Measurements from ENCODE around the gene THUMPD3. TPM values are rescaled to one million over a fixed set of nuclear protein-coding genes. Genes with fewer than 3 reads are reported as not detected.

THUMPD3 gene
- total and polyA plus RNA-seq, 2 of the 13 experiments (the other 11 are each of a cell fraction or from before 2014, with no cell fraction given): 31.2 to 44.1 TPM

DNA sequence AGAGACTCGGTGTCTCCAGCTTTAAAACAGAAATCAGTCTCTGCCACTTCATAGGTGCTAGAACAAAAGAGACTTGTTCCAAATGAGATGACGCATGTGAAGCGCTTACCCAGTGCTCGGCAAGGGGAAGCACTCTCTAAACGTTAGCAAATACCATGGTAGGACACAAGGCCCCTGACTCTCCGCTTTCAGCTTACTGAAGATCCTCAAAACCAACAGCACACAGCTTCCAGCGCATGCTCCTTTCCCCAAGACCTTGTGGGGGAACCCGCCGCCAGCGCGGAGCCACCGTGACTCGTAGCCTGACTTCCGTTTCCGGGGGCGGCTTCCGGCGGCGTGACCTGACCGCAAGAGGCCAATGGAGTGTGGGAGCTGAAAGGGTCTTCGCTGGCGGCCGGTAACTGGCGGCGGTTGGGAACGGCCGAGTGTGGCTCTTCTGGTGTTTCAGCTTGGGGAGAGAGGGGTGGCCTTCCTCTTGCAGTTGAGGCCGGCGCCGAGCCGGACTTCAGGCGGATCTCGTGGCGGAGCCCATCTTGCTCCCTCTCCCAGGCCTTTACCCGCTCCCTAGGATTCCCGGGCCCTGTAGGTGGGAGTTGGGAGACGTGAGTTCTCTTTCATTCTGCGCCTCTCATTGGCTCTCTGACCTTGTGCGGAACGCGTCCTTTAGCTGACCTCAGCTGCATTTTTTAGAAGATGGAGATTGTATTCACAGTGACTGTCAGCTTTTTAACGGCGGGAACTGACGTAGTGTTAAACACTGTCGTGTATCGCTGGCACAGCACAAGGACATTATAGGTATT lies at the start of gene THUMPD3 (continued):
- TF ChIP-seq, protein P1, sequence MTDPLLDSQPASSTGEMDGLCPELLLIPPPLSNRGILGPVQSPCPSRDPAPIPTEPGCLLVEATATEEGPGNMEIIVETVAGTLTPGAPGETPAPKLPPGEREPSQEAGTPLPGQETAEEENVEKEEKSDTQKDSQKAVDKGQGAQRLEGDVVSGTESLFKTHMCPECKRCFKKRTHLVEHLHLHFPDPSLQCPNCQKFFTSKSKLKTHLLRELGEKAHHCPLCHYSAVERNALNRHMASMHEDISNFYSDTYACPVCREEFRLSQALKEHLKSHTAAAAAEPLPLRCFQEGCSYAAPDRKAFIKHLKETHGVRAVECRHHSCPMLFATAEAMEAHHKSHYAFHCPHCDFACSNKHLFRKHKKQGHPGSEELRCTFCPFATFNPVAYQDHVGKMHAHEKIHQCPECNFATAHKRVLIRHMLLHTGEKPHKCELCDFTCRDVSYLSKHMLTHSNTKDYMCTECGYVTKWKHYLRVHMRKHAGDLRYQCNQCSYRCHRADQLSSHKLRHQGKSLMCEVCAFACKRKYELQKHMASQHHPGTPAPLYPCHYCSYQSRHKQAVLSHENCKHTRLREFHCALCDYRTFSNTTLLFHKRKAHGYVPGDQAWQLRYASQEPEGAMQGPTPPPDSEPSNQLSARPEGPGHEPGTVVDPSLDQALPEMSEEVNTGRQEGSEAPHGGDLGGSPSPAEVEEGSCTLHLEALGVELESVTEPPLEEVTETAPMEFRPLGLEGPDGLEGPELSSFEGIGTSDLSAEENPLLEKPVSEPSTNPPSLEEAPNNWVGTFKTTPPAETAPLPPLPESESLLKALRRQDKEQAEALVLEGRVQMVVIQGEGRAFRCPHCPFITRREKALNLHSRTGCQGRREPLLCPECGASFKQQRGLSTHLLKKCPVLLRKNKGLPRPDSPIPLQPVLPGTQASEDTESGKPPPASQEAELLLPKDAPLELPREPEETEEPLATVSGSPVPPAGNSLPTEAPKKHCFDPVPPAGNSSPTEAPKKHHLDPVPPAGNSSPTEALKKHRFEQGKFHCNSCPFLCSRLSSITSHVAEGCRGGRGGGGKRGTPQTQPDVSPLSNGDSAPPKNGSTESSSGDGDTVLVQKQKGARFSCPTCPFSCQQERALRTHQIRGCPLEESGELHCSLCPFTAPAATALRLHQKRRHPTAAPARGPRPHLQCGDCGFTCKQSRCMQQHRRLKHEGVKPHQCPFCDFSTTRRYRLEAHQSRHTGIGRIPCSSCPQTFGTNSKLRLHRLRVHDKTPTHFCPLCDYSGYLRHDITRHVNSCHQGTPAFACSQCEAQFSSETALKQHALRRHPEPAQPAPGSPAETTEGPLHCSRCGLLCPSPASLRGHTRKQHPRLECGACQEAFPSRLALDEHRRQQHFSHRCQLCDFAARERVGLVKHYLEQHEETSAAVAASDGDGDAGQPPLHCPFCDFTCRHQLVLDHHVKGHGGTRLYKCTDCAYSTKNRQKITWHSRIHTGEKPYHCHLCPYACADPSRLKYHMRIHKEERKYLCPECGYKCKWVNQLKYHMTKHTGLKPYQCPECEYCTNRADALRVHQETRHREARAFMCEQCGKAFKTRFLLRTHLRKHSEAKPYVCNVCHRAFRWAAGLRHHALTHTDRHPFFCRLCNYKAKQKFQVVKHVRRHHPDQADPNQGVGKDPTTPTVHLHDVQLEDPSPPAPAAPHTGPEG (CRISPR knock-in tag; IDR thresholded peaks at IDR 0.05): 0 out of 2 replicates have a peak, but pooled peaks have one; percentile 26
- TF ChIP-seq, protein P2, sequence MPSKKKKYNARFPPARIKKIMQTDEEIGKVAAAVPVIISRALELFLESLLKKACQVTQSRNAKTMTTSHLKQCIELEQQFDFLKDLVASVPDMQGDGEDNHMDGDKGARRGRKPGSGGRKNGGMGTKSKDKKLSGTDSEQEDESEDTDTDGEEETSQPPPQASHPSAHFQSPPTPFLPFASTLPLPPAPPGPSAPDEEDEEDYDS (CRISPR knock-in tag; IDR thresholded peaks at IDR 0.05): peak; percentile 85
- TF ChIP-seq ZNF34 (CRISPR knock-in tag; IDR thresholded peaks at IDR 0.05; ENCODE audit: borderline replicate concordance) (0 out of 2 replicates have a peak, but pooled peaks have one; percentile 47), ZNF775 (CRISPR knock-in tag; IDR thresholded peaks at IDR 0.05; ENCODE audit: borderline replicate concordance) (no peak), SMAD9 (CRISPR knock-in tag; IDR thresholded peaks at IDR 0.05) (peak; percentile 99), ZNF160 (CRISPR knock-in tag; IDR thresholded peaks at IDR 0.05) (peak; percentile 67), ZNF678 (CRISPR knock-in tag; IDR thresholded peaks at IDR 0.05) (0 out of 2 replicates have a peak, but pooled peaks have one; percentile 32), SYNCRIP (IDR thresholded peaks at IDR 0.05; ENCODE audit: insufficient read depth, low read depth, low read length) (no peak), ZNF367 (CRISPR knock-in tag; IDR thresholded peaks at IDR 0.05; ENCODE audit: borderline replicate concordance) (no peak), ZNF143 (CRISPR knock-in tag; IDR thresholded peaks at IDR 0.05) (peak; percentile 71), RCOR2 (CRISPR knock-in tag; IDR thresholded peaks at IDR 0.05) (0 out of 2 replicates have a peak, but pooled peaks have one; percentile 45), NPAS2 (CRISPR knock-in tag; IDR thresholded peaks at IDR 0.05; ENCODE audit: borderline replicate concordance) (no peak), ZNF644 (CRISPR knock-in tag; IDR thresholded peaks at IDR 0.05; ENCODE audit: low read depth) (no peak), ZNF468 (CRISPR knock-in tag; IDR thresholded peaks at IDR 0.05) (no peak), TARDBP (CRISPR knock-in tag; IDR thresholded peaks at IDR 0.05) (peak; percentile 89), SRF (IDR thresholded peaks at IDR 0.05; ENCODE audit: low read depth, low read length) (no peak)
- TF ChIP-seq, protein P3, sequence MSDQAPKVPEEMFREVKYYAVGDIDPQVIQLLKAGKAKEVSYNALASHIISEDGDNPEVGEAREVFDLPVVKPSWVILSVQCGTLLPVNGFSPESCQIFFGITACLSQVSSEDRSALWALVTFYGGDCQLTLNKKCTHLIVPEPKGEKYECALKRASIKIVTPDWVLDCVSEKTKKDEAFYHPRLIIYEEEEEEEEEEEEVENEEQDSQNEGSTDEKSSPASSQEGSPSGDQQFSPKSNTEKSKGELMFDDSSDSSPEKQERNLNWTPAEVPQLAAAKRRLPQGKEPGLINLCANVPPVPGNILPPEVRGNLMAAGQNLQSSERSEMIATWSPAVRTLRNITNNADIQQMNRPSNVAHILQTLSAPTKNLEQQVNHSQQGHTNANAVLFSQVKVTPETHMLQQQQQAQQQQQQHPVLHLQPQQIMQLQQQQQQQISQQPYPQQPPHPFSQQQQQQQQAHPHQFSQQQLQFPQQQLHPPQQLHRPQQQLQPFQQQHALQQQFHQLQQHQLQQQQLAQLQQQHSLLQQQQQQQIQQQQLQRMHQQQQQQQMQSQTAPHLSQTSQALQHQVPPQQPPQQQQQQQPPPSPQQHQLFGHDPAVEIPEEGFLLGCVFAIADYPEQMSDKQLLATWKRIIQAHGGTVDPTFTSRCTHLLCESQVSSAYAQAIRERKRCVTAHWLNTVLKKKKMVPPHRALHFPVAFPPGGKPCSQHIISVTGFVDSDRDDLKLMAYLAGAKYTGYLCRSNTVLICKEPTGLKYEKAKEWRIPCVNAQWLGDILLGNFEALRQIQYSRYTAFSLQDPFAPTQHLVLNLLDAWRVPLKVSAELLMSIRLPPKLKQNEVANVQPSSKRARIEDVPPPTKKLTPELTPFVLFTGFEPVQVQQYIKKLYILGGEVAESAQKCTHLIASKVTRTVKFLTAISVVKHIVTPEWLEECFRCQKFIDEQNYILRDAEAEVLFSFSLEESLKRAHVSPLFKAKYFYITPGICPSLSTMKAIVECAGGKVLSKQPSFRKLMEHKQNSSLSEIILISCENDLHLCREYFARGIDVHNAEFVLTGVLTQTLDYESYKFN (CRISPR knock-in tag; conservative IDR thresholded peaks at IDR 0.05): peak; percentile 66
- TF ChIP-seq, protein P4, sequence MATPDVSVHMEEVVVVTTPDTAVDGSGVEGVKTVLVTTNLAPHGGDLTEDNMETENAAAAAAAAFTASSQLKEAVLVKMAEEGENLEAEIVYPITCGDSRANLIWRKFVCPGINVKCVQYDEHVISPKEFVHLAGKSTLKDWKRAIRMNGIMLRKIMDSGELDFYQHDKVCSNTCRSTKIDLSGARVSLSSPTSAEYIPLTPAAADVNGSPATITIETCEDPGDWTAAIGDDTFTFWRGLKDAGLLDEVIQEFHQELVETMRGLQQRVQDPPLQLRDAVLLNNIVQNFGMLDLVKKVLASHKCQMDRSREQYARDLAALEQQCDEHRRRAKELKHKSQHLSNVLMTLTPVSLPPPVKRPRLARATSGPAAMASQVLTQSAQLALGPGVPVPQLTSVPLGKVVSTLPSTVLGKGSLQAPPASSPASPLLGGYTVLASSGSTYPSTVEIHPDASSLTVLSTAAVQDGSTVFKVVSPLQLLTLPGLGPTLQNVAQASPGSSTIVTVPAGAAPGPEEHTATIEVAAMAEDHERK (CRISPR knock-in tag; IDR thresholded peaks at IDR 0.05; ENCODE audit: low read depth): peak; percentile 64; the same call in 1 of the 2 replicates

Measured in HepG2 (cell line).